Central memory CD4-positive, alpha-beta T cell (primary cell): Measurements from ENCODE around the gene ITGB3BP.
"Not testable (repeated sequence)": the region's sequence is repeated elsewhere in the genome, so short reads cannot be mapped to it uniquely, and the experiment has no call there.

Experiments
- DNase-seq: peaks from one replicate; pipeline ENCODE4 v3.0.0; 2022

The ITGB3BP gene

GRCh38 chr1:63501256-63501655 lies 21.8 kb downstream of the ITGB3BP start:
- DNase-seq: no peak

- DNase-seq: no peak
Measured at GRCh38 chr1:63498106-63498505, 24.9 kb downstream of the ITGB3BP start.

- DNase-seq: no peak
Measured at GRCh38 chr1:63497577-63497976, 25.4 kb downstream of the ITGB3BP start.

GRCh38 chr1:63487336-63488065 lies 35.5 kb downstream of the ITGB3BP start:
- DNase-seq: no peak

- no peak for DNase-seq
Measured at GRCh38 chr1:63486629-63487028, 36.4 kb downstream of the ITGB3BP start.

GRCh38 chr1:63480057-63480456 lies 43.0 kb downstream of the ITGB3BP start:
- no peak for DNase-seq

- no peak for DNase-seq
Measured at GRCh38 chr1:63475761-63476160, 47.3 kb downstream of the ITGB3BP start.

GRCh38 chr1:63468683-63469082 lies 54.3 kb downstream of the ITGB3BP start:
- DNase-seq: not testable (repeated sequence)

- DNase-seq: no peak
Measured at GRCh38 chr1:63466759-63467158, 56.3 kb downstream of the ITGB3BP start.

GRCh38 chr1:63466181-63466580 lies 56.8 kb downstream of the ITGB3BP start:
- no peak for DNase-seq

- DNase-seq: no peak
Measured at GRCh38 chr1:63463248-63463647, 59.8 kb downstream of the ITGB3BP start.

GRCh38 chr1:63461661-63462230 lies 61.3 kb downstream of the ITGB3BP start:
- no peak for DNase-seq

GRCh38 chr1:63458750-63459149 lies 64.3 kb downstream of the ITGB3BP start:
- no peak for DNase-seq

- no peak for DNase-seq
Measured at GRCh38 chr1:63454269-63454668, 68.8 kb downstream of the ITGB3BP start.

- DNase-seq: no peak
Measured at GRCh38 chr1:63453232-63453631, 69.8 kb downstream of the ITGB3BP start.

- DNase-seq: no peak
Measured at GRCh38 chr1:63450416-63450815, 72.6 kb downstream of the ITGB3BP start.

GRCh38 chr1:63448731-63449246 lies 74.2 kb downstream of the ITGB3BP start:
- DNase-seq: no peak

- no peak for DNase-seq
Measured at GRCh38 chr1:63442141-63442475, 80.9 kb downstream of the ITGB3BP start.

- no peak for DNase-seq
Measured at GRCh38 chr1:63435161-63435560, 87.9 kb downstream of the ITGB3BP start.

- DNase-seq: no peak
Measured at GRCh38 chr1:63429281-63429680, 93.7 kb downstream of the ITGB3BP start.

- no peak for DNase-seq
Measured at GRCh38 chr1:63428815-63429214, 94.2 kb downstream of the ITGB3BP start.

- DNase-seq: no peak
Measured at GRCh38 chr1:63423649-63424048, 99.4 kb downstream of the ITGB3BP start.

- not testable (repeated sequence) for DNase-seq
Measured at GRCh38 chr1:63420746-63421145, 102.3 kb downstream of the ITGB3BP start.

- no peak for DNase-seq
Measured at GRCh38 chr1:63418101-63418500, 104.9 kb downstream of the ITGB3BP start.
